Keratinocyte (primary cell): ENCODE results near the gene TBXAS1.

ENCODE experiments used
- EZH2 ChIP-seq: IDR thresholded peaks from one replicate; pipeline ENCODE4 v1.6.1; 2012; ENCODE audit warnings: inconsistent platforms, mild to moderate bottlenecking, low read length, moderate library complexity
- TF ChIP-seq, protein P1 (sequence below), 3 experiments: IDR thresholded peaks in 1 of 3; conservative IDR thresholded peaks in 1 of 3; optimal IDR thresholded peaks in 1 of 3; 2 replicates in 2 of 3; 3 replicates in 1 of 3; pipeline versions ENCODE3 to v1.5.1; 2011; ENCODE audit warnings: low read length in 3 of 3, mild to moderate bottlenecking in 3 of 3, moderate library complexity in 2 of 3, control low read depth in 1 of 3, inconsistent platforms in 1 of 3; ENCODE audit not compliant: insufficient read depth in 2 of 3; ENCODE audit errors: extremely low read depth in 1 of 3

DNA sequence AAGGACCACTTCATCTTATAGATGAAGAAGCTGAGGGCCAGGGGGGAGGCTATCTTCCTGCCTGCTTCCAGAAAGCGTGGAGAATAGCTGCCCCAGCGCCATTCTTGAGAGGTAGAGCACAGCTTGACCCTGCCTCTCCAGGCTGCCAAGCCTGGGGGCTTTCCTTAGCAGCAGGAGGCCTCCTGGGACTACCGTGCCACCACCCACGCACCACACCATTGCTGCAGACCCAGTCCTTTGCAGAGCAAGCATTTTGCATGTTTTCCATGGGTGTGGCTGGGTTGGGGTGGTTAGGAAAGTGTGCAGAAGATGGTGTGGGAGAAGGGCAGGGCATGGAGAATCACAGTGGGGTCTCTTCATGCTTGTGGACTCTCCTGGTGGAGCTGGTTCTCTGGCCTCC, 64.9 kb downstream of the TBXAS1 start:
- TF ChIP-seq, protein P1, sequence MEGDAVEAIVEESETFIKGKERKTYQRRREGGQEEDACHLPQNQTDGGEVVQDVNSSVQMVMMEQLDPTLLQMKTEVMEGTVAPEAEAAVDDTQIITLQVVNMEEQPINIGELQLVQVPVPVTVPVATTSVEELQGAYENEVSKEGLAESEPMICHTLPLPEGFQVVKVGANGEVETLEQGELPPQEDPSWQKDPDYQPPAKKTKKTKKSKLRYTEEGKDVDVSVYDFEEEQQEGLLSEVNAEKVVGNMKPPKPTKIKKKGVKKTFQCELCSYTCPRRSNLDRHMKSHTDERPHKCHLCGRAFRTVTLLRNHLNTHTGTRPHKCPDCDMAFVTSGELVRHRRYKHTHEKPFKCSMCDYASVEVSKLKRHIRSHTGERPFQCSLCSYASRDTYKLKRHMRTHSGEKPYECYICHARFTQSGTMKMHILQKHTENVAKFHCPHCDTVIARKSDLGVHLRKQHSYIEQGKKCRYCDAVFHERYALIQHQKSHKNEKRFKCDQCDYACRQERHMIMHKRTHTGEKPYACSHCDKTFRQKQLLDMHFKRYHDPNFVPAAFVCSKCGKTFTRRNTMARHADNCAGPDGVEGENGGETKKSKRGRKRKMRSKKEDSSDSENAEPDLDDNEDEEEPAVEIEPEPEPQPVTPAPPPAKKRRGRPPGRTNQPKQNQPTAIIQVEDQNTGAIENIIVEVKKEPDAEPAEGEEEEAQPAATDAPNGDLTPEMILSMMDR (optimal IDR thresholded peaks at IDR 0.05 in 1 of 3, IDR thresholded peaks at IDR 0.05 in 1 of 3, conservative IDR thresholded peaks at IDR 0.05 in 1 of 3; ENCODE audit: extremely low read depth in 1 of 3, insufficient read depth in 2 of 3, low read length in 3 of 3), result no peak
- no peak for TF ChIP-seq EZH2
